ENCODE data around the gene DDX54. TPM values are rescaled to one million over a fixed set of nuclear protein-coding genes. Genes with fewer than 3 reads are reported as not detected.

The DDX54 gene
- total RNA-seq, 1 experiment from 2014 or later: 101 TPM

DNA sequence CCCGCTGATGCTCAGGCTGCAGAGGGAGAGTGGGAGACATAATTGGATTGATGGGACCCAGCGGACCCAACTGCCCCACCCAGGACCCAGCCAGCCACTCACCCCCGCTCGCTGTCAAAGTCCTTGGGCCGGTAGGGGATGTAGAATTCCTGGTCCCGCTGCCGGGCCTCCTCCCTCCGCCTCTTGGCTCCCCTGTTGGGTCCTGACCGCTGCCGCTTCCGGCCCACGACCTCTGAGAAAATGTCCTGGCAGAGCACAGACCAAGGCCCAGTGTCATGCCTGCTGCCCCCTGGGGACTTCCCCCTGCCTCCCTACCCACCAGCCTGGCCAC lies 22.3 kb downstream of the DDX54 start:
- CTCF ChIA-PET: no interaction called here

DNA sequence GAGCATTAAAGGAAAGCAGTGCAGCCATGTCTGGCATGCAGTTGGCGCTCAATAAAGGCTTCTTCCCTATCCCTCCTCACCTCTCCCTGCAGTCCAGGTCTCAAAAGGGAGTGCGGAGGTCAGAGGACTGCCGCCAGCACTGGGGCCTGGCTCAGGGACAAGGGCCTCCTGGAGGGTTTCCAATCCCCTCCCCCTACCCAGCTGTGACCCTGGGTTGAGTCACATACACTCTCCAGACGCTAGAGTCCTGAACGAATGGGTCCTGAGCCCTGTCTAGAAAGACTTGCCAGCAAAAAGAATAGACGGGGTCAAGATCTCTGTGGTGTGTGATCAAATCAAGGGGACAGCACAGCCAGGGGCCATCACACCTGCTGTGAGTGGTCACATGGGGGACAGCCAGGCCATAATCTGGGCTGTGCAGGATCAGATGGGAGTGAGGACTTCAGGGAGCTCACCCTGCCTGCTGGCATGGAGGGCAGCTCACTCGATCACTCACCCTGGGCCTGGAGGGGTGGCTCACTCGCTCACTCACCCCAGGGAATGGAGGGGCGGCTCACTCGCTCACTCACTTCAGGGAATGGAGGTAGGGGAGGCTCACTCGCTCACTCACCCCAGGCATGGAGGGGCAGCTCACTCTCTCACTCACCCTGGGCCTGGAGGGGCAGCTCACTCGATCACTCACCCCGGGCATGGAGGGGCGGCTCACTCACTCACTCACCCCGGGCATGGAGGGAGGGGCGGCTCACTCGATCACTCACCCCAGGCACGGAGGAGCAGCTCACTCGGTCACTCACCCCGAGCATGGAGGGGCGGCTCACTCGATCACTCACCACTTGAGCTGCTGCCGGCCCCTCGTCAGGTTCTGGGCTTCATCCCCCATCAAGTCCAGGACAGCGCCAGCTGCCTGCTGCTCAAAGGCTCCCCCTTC lies 22.9 kb downstream of the DDX54 start:
- H3K4me1 ChIP-seq (ENCODE audit: control insufficient read depth, insufficient read depth, low read length): no peaks in the 10 kb centered on the region
- TF ChIP-seq REST (IDR thresholded peaks at IDR 0.05; ENCODE audit: insufficient read depth in 1 of 2, low read depth in 2 of 2, low read length in 1 of 2) (no peak), POLR2AphosphoS5 (IDR thresholded peaks at IDR 0.05; ENCODE audit: low read depth, low read length) (no peak), SIN3A (IDR thresholded peaks at IDR 0.05; ENCODE audit: borderline replicate concordance, insufficient read depth, low read depth, low read length) (no peak), TCF7L2 (IDR thresholded peaks at IDR 0.05; ENCODE audit: low read depth, low read length) (no peak)
- H3K4me3 ChIP-seq (ENCODE audit: low read depth in 2 of 2, low read length in 2 of 2): no peak overlapping the region
- no peaks in the 10 kb centered on the region for H3K36me3 ChIP-seq (ENCODE audit: control insufficient read depth, insufficient read depth, low read length)
- CTCF ChIA-PET: interaction anchor here (0.6 to 1.0 kb wide), 4 partner anchors 9 to 64 kb away, joined by 3 to 7 read pairs (median 5); no protein-coding TSS in a partner anchor
- POLR2A ChIA-PET: no interaction called here
- BruUV-seq (replicated peaks): no TSS peak
- H3K27me3 ChIP-seq (ENCODE audit: control insufficient read depth, insufficient read depth, low read length): no peaks in the 10 kb centered on the region
- ATAC-seq (peak; percentile 33; the same call in 1 of the 2 replicates), DNase-seq (ENCODE audit: low read depth, low spot score) (no peak)
- intact Hi-C loops (cut with micrococcal nuclease; ENCODE audit: unreplicated experiment): no loop called here
- in situ Hi-C loops (cut with HindIII; ENCODE audit: low pct_unique_long_range_greater_than_20kb, low sequenced_read_pairs): loop anchor here (25.0 kb wide), 1 partner anchor 100 kb away; the partner anchor contains the start of gene DTX1
- no peak overlapping the region for H3K27ac ChIP-seq (ENCODE audit: low read length)
- no peaks in the 10 kb centered on the region for H3K9me3 ChIP-seq (ENCODE audit: control insufficient read depth, insufficient read depth, low read depth, low read length)

More for the DNA sequence above, 22.3 kb downstream of the DDX54 start:
- no TSS peak for BruUV-seq (replicated peaks)
- no peaks in the 10 kb centered on the region for H3K4me1 ChIP-seq (ENCODE audit: control insufficient read depth, insufficient read depth, low read length)
- no peak for DNase-seq (ENCODE audit: low read depth, low spot score)
- no peak overlapping the region for H3K4me3 ChIP-seq (ENCODE audit: low read depth in 2 of 2, low read length in 2 of 2)
- no peaks in the 10 kb centered on the region for H3K27me3 ChIP-seq (ENCODE audit: control insufficient read depth, insufficient read depth, low read length)
- no peak for TF ChIP-seq CTCF (IDR thresholded peaks at IDR 0.05)
- no peak for TF ChIP-seq POLR2AphosphoS5 (IDR thresholded peaks at IDR 0.05; ENCODE audit: low read depth, low read length)
- no peaks in the 10 kb centered on the region for H3K36me3 ChIP-seq (ENCODE audit: control insufficient read depth, insufficient read depth, low read length)
- no peak for ATAC-seq
- intact Hi-C loops (cut with micrococcal nuclease; ENCODE audit: unreplicated experiment): no loop called here
- in situ Hi-C loops (cut with HindIII; ENCODE audit: low pct_unique_long_range_greater_than_20kb, low sequenced_read_pairs): loop anchor here (25.0 kb wide), 1 partner anchor 101 kb away; the partner anchor contains the start of gene DTX1
- H3K9me3 ChIP-seq (ENCODE audit: control insufficient read depth, insufficient read depth, low read depth, low read length): no peaks in the 10 kb centered on the region
- POLR2A ChIA-PET: no interaction called here
- H3K27ac ChIP-seq (ENCODE audit: low read length): no peak overlapping the region
